Measurements from ENCODE around the gene CSNK1D. TPM values are rescaled to one million over a fixed set of nuclear protein-coding genes. Genes with fewer than 3 reads are reported as not detected.

The CSNK1D gene
- total RNA-seq, 1 donor from 2014 or later: 160 TPM

GRCh38 chr17:82230609-82231311, 42.7 kb downstream of the CSNK1D start:
- intact Hi-C loops (cut with micrococcal nuclease): no loop called here

- intact Hi-C loops (cut with micrococcal nuclease): loop anchor here (2.0 to 5.0 kb wide), 2 partner anchors 43 to 227 kb away; partner anchors contain the start of genes CSNK1D and NARF
Observed at GRCh38 chr17:82229698-82230608, 43.5 kb downstream of the CSNK1D start.

GRCh38 chr17:82228842-82229697, 44.4 kb downstream of the CSNK1D start, which contains the start of gene SLC16A3:
SLC16A3 (plus strand) TSS chr17:82229042; CDS start chr17:82236009, 6,967 bp downstream.
- intact Hi-C loops (cut with micrococcal nuclease): loop anchor here (1.0 to 5.0 kb wide), 4 partner anchors 13 to 228 kb away; partner anchors contain the start of genes CSNK1D and NARF

GRCh38 chr17:82228278-82228841, 45.1 kb downstream of the CSNK1D start:
- intact Hi-C loops (cut with micrococcal nuclease): loop anchor here (1.0 to 5.0 kb wide), 4 partner anchors 12 to 229 kb away; partner anchors contain the start of genes CSNK1D and NARF

GRCh38 chr17:82227629-82228277, 45.7 kb downstream of the CSNK1D start:
- intact Hi-C loops (cut with micrococcal nuclease): loop anchor here (1.0 to 5.0 kb wide), 4 partner anchors 11 to 230 kb away; partner anchors contain the start of genes CSNK1D and NARF

GRCh38 chr17:82226809-82227628, 46.5 kb downstream of the CSNK1D start:
- intact Hi-C loops (cut with micrococcal nuclease): loop anchor here (5.0 kb wide), 1 partner anchor 230 kb away; the partner anchor contains the start of gene NARF

GRCh38 chr17:82226146-82226808, 47.2 kb downstream of the CSNK1D start:
- intact Hi-C loops (cut with micrococcal nuclease): loop anchor here (5.0 kb wide), 1 partner anchor 231 kb away; the partner anchor contains the start of gene NARF

GRCh38 chr17:82225368-82226029, 48.0 kb downstream of the CSNK1D start:
- intact Hi-C loops (cut with micrococcal nuclease): loop anchor here (5.0 kb wide), 1 partner anchor 232 kb away; the partner anchor contains the start of gene NARF

GRCh38 chr17:82224666-82225065, 48.8 kb downstream of the CSNK1D start:
- intact Hi-C loops (cut with micrococcal nuclease): loop anchor here (5.0 kb wide), 1 partner anchor 233 kb away; the partner anchor contains the start of gene NARF

GRCh38 chr17:82223517-82223916, 50.0 kb downstream of the CSNK1D start:
- intact Hi-C loops (cut with micrococcal nuclease): no loop called here

GRCh38 chr17:82222816-82223215, 50.7 kb downstream of the CSNK1D start:
- intact Hi-C loops (cut with micrococcal nuclease): no loop called here

- intact Hi-C loops (cut with micrococcal nuclease): no loop called here
Observed at GRCh38 chr17:82221341-82221902, 52.1 kb downstream of the CSNK1D start.

- intact Hi-C loops (cut with micrococcal nuclease): no loop called here
Observed at GRCh38 chr17:82219753-82220709, 53.5 kb downstream of the CSNK1D start.

- intact Hi-C loops (cut with micrococcal nuclease): no loop called here
Observed at GRCh38 chr17:82219083-82219482, 54.4 kb downstream of the CSNK1D start.

GRCh38 chr17:82218349-82219075, 55.0 kb downstream of the CSNK1D start:
- intact Hi-C loops (cut with micrococcal nuclease): no loop called here

Measured in T-helper 1 cell treated with Interleukin-12 subunit alpha and Interleukin-12 subunit beta and Interleukin-4 antibody, amounts not matched to agents 30 ng/mL and 1 ng/mL, for 36 hours (primary cell).